ENCODE results near the gene PSENEN. TPM values are rescaled to one million over a fixed set of nuclear protein-coding genes. Genes with fewer than 3 reads are reported as not detected.
A peak's percentile ranks its signal among the peaks of the same experiment; 100 is the strongest.

The PSENEN gene
- total and polyA plus RNA-seq, 4 donors = 32.4 to 59.2 (median 35.0) TPM

DNA sequence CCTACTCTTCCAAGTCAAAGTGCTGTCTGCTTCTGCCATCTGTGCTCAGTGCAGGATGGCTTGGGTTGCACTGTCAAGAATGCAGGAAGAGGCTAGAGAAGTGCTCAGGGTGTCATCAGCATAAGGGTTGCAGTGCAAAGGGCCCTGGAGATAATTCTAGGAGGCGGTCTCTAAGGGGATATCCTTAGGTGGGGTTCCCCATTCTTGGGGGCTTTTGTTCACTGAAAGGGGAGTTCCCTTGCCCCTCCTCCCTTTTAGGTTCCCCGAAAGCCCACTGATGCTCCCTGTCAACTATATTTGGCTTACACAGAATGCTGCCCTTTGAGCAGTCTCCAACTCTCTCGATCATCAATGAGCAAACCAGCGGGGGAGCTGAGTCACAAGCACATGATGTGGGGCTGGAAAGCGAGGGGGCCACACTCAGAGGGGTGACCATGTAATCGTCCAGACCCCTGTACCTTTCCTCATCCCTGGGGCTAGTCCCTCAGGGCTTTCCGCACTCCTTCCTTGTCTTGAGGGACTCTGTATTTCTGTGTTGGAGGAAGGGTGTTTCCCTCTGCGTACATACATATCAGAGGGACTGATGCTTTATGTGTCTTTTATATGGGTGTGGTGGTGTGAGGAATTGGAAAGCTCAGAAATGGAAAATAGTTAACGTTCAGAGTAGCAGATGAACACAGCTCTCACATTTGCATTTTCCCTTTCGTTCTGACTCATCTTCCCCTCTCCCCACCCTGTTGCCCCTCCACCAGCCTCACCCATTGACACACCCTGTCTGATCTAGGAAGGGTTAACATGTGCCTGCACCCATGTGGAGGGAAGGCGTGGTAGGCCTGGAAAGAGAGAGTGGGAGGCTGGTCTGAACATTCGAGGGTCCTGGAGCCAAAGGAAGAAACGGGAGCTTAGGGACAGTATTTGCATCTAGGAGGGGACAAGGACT is 34.4 kb upstream of the PSENEN start:
- 61 to 66% methylated on average over 13 of the region's 13 CpGs for WGBS, 2 donors
- intact Hi-C loops (cut with DNase I) = no loop called here
- Histone ChIP-seq H3K9me3 (ENCODE audit: control insufficient read depth, low read length) (no peaks in the 10 kb centered on the region), H3K4me1 (ENCODE audit: control insufficient read depth in 1 of 2, insufficient read depth in 2 of 2, low read length in 2 of 2) (no peaks in the 10 kb centered on the region), H3K36me3 (ENCODE audit: control insufficient read depth in 1 of 2, insufficient read depth in 2 of 2, low read length in 1 of 2) (no peaks in the 10 kb centered on the region), H3K27ac (ENCODE audit: low read depth in 1 of 2, low read length in 2 of 2) (no peak overlapping the region), H3K4me3 (ENCODE audit: low read length in 2 of 2) (no peak overlapping the region), H3K27me3 (ENCODE audit: control insufficient read depth in 1 of 2, insufficient read depth in 2 of 2, low read length in 1 of 2) (no peaks in the 10 kb centered on the region)
- DNase-seq = no peak
- ATAC-seq (ENCODE audit: low FRiP score) = no peak

DNA sequence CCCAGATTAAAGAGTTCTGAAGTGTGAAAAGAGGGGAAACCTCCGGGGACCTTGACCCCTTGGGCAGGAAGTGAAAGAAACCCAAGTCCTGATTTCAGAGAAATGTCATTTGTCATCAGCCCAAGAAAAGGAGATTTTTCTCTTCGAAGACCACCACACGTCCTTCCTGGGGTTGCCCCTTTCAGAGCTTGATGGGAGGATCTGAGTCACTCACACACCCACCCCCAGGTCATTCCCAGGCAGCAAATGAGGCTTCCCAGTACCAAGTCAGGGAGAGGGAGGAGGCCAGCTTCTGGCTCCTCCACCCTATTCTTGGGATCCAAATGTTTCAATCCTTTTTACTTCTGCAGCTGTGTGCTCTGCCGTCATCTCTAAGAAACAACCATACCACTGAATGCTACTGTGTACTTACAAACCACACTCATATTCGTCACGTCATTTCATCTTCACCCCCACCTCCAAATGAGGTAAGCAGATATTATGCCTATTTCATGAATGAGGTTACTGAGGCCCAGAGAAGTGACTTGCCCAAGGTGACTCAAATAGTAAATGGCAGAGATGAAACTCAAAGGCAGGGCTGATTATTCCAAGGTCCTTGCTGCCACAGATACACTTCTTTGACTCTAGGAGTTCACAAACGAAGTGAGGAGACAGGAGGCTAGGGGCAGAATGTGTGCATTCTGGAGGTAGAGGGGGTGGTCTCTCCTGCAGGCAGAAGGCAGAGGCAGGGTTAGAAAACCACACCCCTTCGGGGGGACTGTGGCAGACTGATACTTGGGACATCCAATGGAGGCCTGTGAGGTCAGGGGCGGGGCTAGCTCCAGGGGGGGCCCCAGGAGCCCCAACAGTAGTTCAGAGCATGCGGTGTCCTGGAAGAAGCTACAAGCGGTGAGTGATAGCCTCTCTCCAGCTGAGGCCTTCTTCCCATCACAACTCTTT is 32.6 kb upstream of the PSENEN start:
- Histone ChIP-seq H3K36me3 (ENCODE audit: control insufficient read depth in 1 of 2, insufficient read depth in 2 of 2, low read length in 1 of 2) (no peaks in the 10 kb centered on the region), H3K27me3 (ENCODE audit: control insufficient read depth in 1 of 2, insufficient read depth in 2 of 2, low read length in 1 of 2) (no peaks in the 10 kb centered on the region), H3K9me3 (ENCODE audit: control insufficient read depth, low read length) (no peaks in the 10 kb centered on the region), H3K4me3 (ENCODE audit: low read length in 2 of 2) (no peak overlapping the region), H3K27ac (ENCODE audit: low read depth in 1 of 2, low read length in 2 of 2) (no peak overlapping the region), H3K4me1 (ENCODE audit: control insufficient read depth in 1 of 2, insufficient read depth in 2 of 2, low read length in 2 of 2) (no peaks in the 10 kb centered on the region)
- intact Hi-C loops (cut with DNase I) = no loop called here
- no peak for ATAC-seq (ENCODE audit: low FRiP score)
- DNase-seq = no peak
- 69 to 73% methylated on average over 11 of the region's 11 CpGs for WGBS, 2 donors

DNA sequence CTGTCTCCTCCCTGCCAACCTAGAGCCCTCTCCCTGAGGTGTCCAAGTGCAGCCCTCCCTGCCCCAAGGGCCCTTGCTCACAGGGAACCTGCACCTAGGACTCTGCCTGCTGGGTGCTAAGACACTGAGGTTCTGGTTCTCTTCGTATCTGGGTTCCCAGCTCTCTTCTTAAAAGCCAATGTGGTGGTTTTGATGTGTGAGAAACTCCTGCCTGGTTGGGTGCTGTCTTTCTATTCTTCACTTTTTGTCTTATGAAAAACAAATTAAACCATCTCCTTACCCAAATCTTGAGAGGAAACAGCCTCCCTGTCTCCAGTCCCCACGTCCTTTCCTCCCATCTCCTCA is 32.0 kb upstream of the PSENEN start:
- no peaks in the 10 kb centered on the region for H3K4me1 ChIP-seq (ENCODE audit: control insufficient read depth in 1 of 2, insufficient read depth in 2 of 2, low read length in 2 of 2)
- H3K9me3 ChIP-seq (ENCODE audit: control insufficient read depth, low read length) = no peaks in the 10 kb centered on the region
- no peaks in the 10 kb centered on the region for H3K36me3 ChIP-seq (ENCODE audit: control insufficient read depth in 1 of 2, insufficient read depth in 2 of 2, low read length in 1 of 2)
- ATAC-seq (ENCODE audit: low FRiP score) (no peak), DNase-seq (no peak)
- no peak overlapping the region for H3K27ac ChIP-seq (ENCODE audit: low read depth in 1 of 2, low read length in 2 of 2)
- 72 to 80% methylated on average over 2 of the region's 2 CpGs for WGBS, 2 donors
- H3K4me3 ChIP-seq (ENCODE audit: low read length in 2 of 2) = no peak overlapping the region
- no peaks in the 10 kb centered on the region for H3K27me3 ChIP-seq (ENCODE audit: control insufficient read depth in 1 of 2, insufficient read depth in 2 of 2, low read length in 1 of 2)
- intact Hi-C loops (cut with DNase I) = no loop called here

GRCh38 chr19:35713904-35714495 is 31.5 kb upstream of the PSENEN start:
- Histone ChIP-seq H3K36me3 (ENCODE audit: control insufficient read depth in 1 of 2, insufficient read depth in 2 of 2, low read length in 1 of 2) (no peaks in the 10 kb centered on the region), H3K27ac (ENCODE audit: low read depth in 1 of 2, low read length in 2 of 2) (no peak overlapping the region)
- 82 to 83% methylated on average over 12 of the region's 12 CpGs for WGBS, 2 donors

DNA sequence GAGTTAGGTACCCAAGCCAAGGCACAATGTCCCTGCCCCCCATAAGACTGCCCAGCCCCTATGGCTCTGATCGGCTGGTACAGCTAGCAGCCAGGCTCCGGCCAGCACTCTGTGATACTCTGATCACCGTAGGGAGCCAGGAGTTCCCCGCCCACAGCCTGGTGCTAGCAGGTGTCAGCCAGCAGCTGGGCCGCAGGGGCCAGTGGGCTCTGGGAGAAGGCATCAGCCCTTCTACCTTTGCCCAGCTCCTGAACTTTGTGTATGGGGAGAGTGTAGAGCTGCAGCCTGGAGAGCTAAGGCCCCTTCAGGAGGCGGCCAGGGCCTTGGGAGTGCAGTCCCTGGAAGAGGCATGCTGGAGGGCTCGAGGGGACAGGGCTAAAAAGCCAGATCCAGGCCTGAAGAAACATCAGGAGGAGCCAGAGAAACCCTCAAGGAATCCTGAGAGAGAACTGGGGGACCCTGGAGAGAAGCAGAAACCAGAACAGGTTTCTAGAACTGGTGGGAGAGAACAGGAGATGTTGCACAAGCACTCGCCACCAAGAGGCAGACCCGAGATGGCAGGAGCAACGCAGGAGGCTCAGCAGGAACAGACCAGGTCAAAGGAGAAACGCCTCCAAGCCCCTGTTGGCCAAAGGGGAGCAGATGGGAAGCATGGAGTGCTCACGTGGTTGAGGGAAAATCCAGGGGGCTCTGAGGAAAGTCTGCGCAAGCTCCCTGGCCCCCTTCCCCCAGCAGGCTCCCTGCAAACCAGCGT is 30.7 kb upstream of the PSENEN start:
- no peak overlapping the region for H3K27ac ChIP-seq (ENCODE audit: low read depth in 1 of 2, low read length in 2 of 2)
- no peaks in the 10 kb centered on the region for H3K4me1 ChIP-seq (ENCODE audit: control insufficient read depth in 1 of 2, insufficient read depth in 2 of 2, low read length in 2 of 2)
- no peaks in the 10 kb centered on the region for H3K36me3 ChIP-seq (ENCODE audit: control insufficient read depth in 1 of 2, insufficient read depth in 2 of 2, low read length in 1 of 2)
- no peaks in the 10 kb centered on the region for H3K27me3 ChIP-seq (ENCODE audit: control insufficient read depth in 1 of 2, insufficient read depth in 2 of 2, low read length in 1 of 2)
- no peak for DNase-seq
- no peak overlapping the region for H3K4me3 ChIP-seq (ENCODE audit: low read length in 2 of 2)
- 73 to 76% methylated on average over 14 of the region's 14 CpGs for WGBS, 2 donors
- intact Hi-C loops (cut with DNase I) = loop anchor here in 1 of 2 donors (5.0 kb wide), 1 partner anchor 167 kb away; the partner anchor contains the start of gene TMEM147
- no peaks in the 10 kb centered on the region for H3K9me3 ChIP-seq (ENCODE audit: control insufficient read depth, low read length)
- no peak for ATAC-seq (ENCODE audit: low FRiP score)

More at GRCh38 chr19:35713904-35714495, 31.5 kb upstream of the PSENEN start:
- H3K9me3 ChIP-seq (ENCODE audit: control insufficient read depth, low read length) = no peaks in the 10 kb centered on the region
- no peak overlapping the region for H3K4me3 ChIP-seq (ENCODE audit: low read length in 2 of 2)
- intact Hi-C loops (cut with DNase I) = no loop called here
- no peaks in the 10 kb centered on the region for H3K27me3 ChIP-seq (ENCODE audit: control insufficient read depth in 1 of 2, insufficient read depth in 2 of 2, low read length in 1 of 2)
- no peak for ATAC-seq (ENCODE audit: low FRiP score)
- no peaks in the 10 kb centered on the region for H3K4me1 ChIP-seq (ENCODE audit: control insufficient read depth in 1 of 2, insufficient read depth in 2 of 2, low read length in 2 of 2)
- no peak for DNase-seq

GRCh38 chr19:35715355-35715809 is 30.1 kb upstream of the PSENEN start:
- no peak for ATAC-seq (ENCODE audit: low FRiP score)
- H3K36me3 ChIP-seq (ENCODE audit: control insufficient read depth in 1 of 2, insufficient read depth in 2 of 2, low read length in 1 of 2) = no peaks in the 10 kb centered on the region
- H3K27me3 ChIP-seq (ENCODE audit: control insufficient read depth in 1 of 2, insufficient read depth in 2 of 2, low read length in 1 of 2) = no peaks in the 10 kb centered on the region
- no peak for DNase-seq
- WGBS, 2 donors = 81% methylated on average over 7 of the region's 7 CpGs
- no peak overlapping the region for H3K27ac ChIP-seq (ENCODE audit: low read depth in 1 of 2, low read length in 2 of 2)
- intact Hi-C loops (cut with DNase I) = loop anchor here in 1 of 2 donors (5.0 kb wide), 1 partner anchor 168 kb away; the partner anchor contains the start of gene TMEM147
- no peaks in the 10 kb centered on the region for H3K9me3 ChIP-seq (ENCODE audit: control insufficient read depth, low read length)
- no peak overlapping the region for H3K4me3 ChIP-seq (ENCODE audit: low read length in 2 of 2)
- no peaks in the 10 kb centered on the region for H3K4me1 ChIP-seq (ENCODE audit: control insufficient read depth in 1 of 2, insufficient read depth in 2 of 2, low read length in 2 of 2)

GRCh38 chr19:35715981-35716800 is 29.3 kb upstream of the PSENEN start:
- peak overlapping the region; percentile 14 to 76 for H3K4me3 ChIP-seq (ENCODE audit: low read length in 2 of 2)
- H3K27ac ChIP-seq (ENCODE audit: low read depth in 1 of 2, low read length in 2 of 2) = peak overlapping the region in 1 of 2 donors; percentile 14
- ATAC-seq (ENCODE audit: low FRiP score) (peak; percentile 53), DNase-seq (peak; percentile 79 to 89)
- intact Hi-C loops (cut with DNase I) = loop anchor here in 1 of 2 donors (2.0 to 5.0 kb wide), 2 partner anchors 23 to 169 kb away; partner anchors contain the start of gene TMEM147
- H3K9me3 ChIP-seq (ENCODE audit: control insufficient read depth, low read length) = no peaks in the 10 kb centered on the region
- H3K36me3 ChIP-seq (ENCODE audit: control insufficient read depth in 1 of 2, insufficient read depth in 2 of 2, low read length in 1 of 2) = peaks cover 0 to 2% of the 10 kb centered on the region in 2 donors
- H3K4me1 ChIP-seq (ENCODE audit: control insufficient read depth in 1 of 2, insufficient read depth in 2 of 2, low read length in 2 of 2) = no peaks in the 10 kb centered on the region
- 3% methylated on average over 52 of the region's 52 CpGs for WGBS, 2 donors
- H3K27me3 ChIP-seq (ENCODE audit: control insufficient read depth in 1 of 2, insufficient read depth in 2 of 2, low read length in 1 of 2) = no peaks in the 10 kb centered on the region
